Measurements from ENCODE around the gene WDR11. TPM values are rescaled to one million over a fixed set of nuclear protein-coding genes. Genes with fewer than 3 reads are reported as not detected.

Gene WDR11
- total RNA-seq, 2 experiments from 2014 or later = 44.6 to 48.3 TPM

- ATAC-seq (ENCODE audit: low read depth) (no peak), DNase-seq (no peak)
- POLR2A ChIA-PET = no interaction called here
- Mint-ChIP-seq H3K9me3 (no peaks in the 10 kb centered on the region), H3K36me3 (no peaks in the 10 kb centered on the region), H3K4me3 (no peak overlapping the region), H3K4me1 (peaks cover 10% of the 10 kb centered on the region), H3K27me3 (peaks cover 9% of the 10 kb centered on the region), H3K27ac (peak overlapping the region; percentile 36)
These were observed 94.0 kb downstream of the WDR11 start for GRCh38 chr10:120945182-120945581.

GRCh38 chr10:120945801-120946302 lies 94.7 kb downstream of the WDR11 start:
- H3K4me3 Mint-ChIP-seq = no peak overlapping the region
- no peak overlapping the region for H3K27ac Mint-ChIP-seq
- no peaks in the 10 kb centered on the region for H3K36me3 Mint-ChIP-seq
- peaks cover 10% of the 10 kb centered on the region for H3K4me1 Mint-ChIP-seq
- ATAC-seq (ENCODE audit: low read depth) (no peak), DNase-seq (no peak)
- POLR2A ChIA-PET = no interaction called here
- H3K27me3 Mint-ChIP-seq = peaks cover 15% of the 10 kb centered on the region
- H3K9me3 Mint-ChIP-seq = no peaks in the 10 kb centered on the region

GRCh38 chr10:120946497-120946896 lies 95.3 kb downstream of the WDR11 start:
- H3K4me1 Mint-ChIP-seq = peaks cover 10% of the 10 kb centered on the region
- ATAC-seq (ENCODE audit: low read depth) (no peak), DNase-seq (no peak)
- H3K36me3 Mint-ChIP-seq = no peaks in the 10 kb centered on the region
- peaks cover 22% of the 10 kb centered on the region for H3K27me3 Mint-ChIP-seq
- no peaks in the 10 kb centered on the region for H3K9me3 Mint-ChIP-seq
- no peak overlapping the region for H3K4me3 Mint-ChIP-seq
- H3K27ac Mint-ChIP-seq = no peak overlapping the region
- POLR2A ChIA-PET = no interaction called here

- POLR2A ChIA-PET = no interaction called here
- Mint-ChIP-seq H3K27me3 (peaks cover 30% of the 10 kb centered on the region), H3K27ac (no peak overlapping the region), H3K4me3 (peak overlapping the region; percentile 44), H3K4me1 (peaks cover 7% of the 10 kb centered on the region), H3K36me3 (no peaks in the 10 kb centered on the region), H3K9me3 (no peaks in the 10 kb centered on the region)
- DNase-seq (peak; percentile 84), ATAC-seq (ENCODE audit: low read depth) (peak; percentile 96)
These were observed 97.9 kb downstream of the WDR11 start for GRCh38 chr10:120948889-120949608.

GRCh38 chr10:120949609-120950031 lies 98.5 kb downstream of the WDR11 start:
- H3K4me1 Mint-ChIP-seq = peaks cover 7% of the 10 kb centered on the region
- no peak for ATAC-seq (ENCODE audit: low read depth)
- no peak overlapping the region for H3K27ac Mint-ChIP-seq
- peaks cover 30% of the 10 kb centered on the region for H3K27me3 Mint-ChIP-seq
- H3K9me3 Mint-ChIP-seq = no peaks in the 10 kb centered on the region
- peak overlapping the region; percentile 44 for H3K4me3 Mint-ChIP-seq
- no peaks in the 10 kb centered on the region for H3K36me3 Mint-ChIP-seq
- POLR2A ChIA-PET = no interaction called here
- no peak for DNase-seq

- Mint-ChIP-seq H3K4me3 (no peak overlapping the region), H3K27ac (no peak overlapping the region), H3K9me3 (no peaks in the 10 kb centered on the region), H3K4me1 (peaks cover 5% of the 10 kb centered on the region), H3K27me3 (peaks cover 30% of the 10 kb centered on the region), H3K36me3 (no peaks in the 10 kb centered on the region)
- ATAC-seq (ENCODE audit: low read depth) (no peak), DNase-seq (no peak)
- POLR2A ChIA-PET = no interaction called here
These were observed 98.9 kb downstream of the WDR11 start for GRCh38 chr10:120950051-120950561.

- H3K4me3 Mint-ChIP-seq = no peak overlapping the region
These were observed 100.1 kb downstream of the WDR11 start for GRCh38 chr10:120951288-120951687.

GRCh38 chr10:120953897-120954296 lies 102.7 kb downstream of the WDR11 start:
- no peak overlapping the region for H3K4me3 Mint-ChIP-seq
- H3K4me1 Mint-ChIP-seq = no peaks in the 10 kb centered on the region
- H3K9me3 Mint-ChIP-seq = no peaks in the 10 kb centered on the region
- H3K27ac Mint-ChIP-seq = no peak overlapping the region
- no peaks in the 10 kb centered on the region for H3K36me3 Mint-ChIP-seq
- POLR2A ChIA-PET = no interaction called here
- H3K27me3 Mint-ChIP-seq = peaks cover 30% of the 10 kb centered on the region
- no peak for DNase-seq
- no peak for ATAC-seq (ENCODE audit: low read depth)

More at GRCh38 chr10:120951288-120951687, 100.1 kb downstream of the WDR11 start:
- POLR2A ChIA-PET = no interaction called here
- Mint-ChIP-seq H3K9me3 (no peaks in the 10 kb centered on the region), H3K27me3 (peaks cover 30% of the 10 kb centered on the region), H3K36me3 (no peaks in the 10 kb centered on the region), H3K27ac (no peak overlapping the region), H3K4me1 (peaks cover 3% of the 10 kb centered on the region)
- ATAC-seq (ENCODE audit: low read depth) = no peak
- DNase-seq = no peak
